22Rv1 (cell line): ENCODE data around the gene MZT2A.
"Not testable (repeated sequence)": the region's sequence is repeated elsewhere in the genome, so short reads cannot be mapped to it uniquely, and the experiment has no call there.

Experiments used
- H3K27ac ChIP-seq: fragments of 450-650 bp; 2 replicates; pipeline ENCODE4 v1.5.1; 2017
- ZFX ChIP-seq: fragments of 450-650 bp; IDR thresholded peaks from 2 replicates; pipeline ENCODE4 v1.6.1; 2017; ENCODE audit warnings: antibody characterized with exemption, borderline replicate concordance
- TF ChIP-seq, protein P1 (sequence below): fragments of 450-650 bp; IDR thresholded peaks from 2 replicates; pipeline ENCODE4 v1.5.1; 2017; ENCODE audit warnings: mild to moderate bottlenecking

MZT2A gene

GRCh38 chr2:131516011-131516410 lies 23.8 kb upstream of the MZT2A start:
- TF ChIP-seq, protein P1, sequence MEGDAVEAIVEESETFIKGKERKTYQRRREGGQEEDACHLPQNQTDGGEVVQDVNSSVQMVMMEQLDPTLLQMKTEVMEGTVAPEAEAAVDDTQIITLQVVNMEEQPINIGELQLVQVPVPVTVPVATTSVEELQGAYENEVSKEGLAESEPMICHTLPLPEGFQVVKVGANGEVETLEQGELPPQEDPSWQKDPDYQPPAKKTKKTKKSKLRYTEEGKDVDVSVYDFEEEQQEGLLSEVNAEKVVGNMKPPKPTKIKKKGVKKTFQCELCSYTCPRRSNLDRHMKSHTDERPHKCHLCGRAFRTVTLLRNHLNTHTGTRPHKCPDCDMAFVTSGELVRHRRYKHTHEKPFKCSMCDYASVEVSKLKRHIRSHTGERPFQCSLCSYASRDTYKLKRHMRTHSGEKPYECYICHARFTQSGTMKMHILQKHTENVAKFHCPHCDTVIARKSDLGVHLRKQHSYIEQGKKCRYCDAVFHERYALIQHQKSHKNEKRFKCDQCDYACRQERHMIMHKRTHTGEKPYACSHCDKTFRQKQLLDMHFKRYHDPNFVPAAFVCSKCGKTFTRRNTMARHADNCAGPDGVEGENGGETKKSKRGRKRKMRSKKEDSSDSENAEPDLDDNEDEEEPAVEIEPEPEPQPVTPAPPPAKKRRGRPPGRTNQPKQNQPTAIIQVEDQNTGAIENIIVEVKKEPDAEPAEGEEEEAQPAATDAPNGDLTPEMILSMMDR: no peak
- TF ChIP-seq ZFX: no peak
- no peak overlapping the region for H3K27ac ChIP-seq

GRCh38 chr2:131515235-131515634 lies 23.0 kb upstream of the MZT2A start:
- H3K27ac ChIP-seq: not testable (repeated sequence)

DNA sequence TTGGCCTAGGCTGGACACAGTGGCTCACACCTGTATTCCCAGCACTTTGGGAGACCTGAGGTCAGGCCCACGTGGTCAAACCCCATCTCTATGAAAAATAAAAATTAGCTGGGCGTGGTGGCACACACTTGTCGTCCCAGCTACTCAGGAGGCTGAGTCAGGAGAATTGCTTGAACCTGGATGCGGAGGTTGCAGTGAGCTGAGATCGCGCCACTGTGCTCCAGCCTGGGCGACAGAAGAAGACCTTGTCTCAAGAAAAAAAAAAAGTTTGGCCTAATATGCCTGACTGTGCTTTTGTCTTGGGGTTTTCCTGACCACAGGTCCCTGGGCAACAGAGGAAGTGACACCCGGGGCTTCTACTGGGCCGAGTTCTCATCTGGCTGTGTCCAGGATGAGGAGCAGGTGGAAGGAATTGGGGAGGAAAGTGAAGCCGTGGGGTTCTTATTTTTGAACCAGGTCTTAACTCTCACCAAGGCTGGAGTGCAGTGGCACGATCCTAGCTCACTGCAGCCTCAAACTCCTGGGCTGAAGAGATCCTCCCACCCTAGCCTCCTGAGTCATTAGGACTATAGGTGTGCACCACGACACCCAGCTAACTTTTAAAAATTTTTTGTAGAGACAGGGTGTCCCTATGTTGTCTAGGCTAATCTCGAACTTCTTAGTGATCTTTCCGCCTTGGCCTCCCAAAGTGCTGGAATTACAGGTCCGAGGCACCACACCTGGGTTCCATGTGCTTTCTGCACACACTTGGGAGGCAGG lies 22.4 kb upstream of the MZT2A start:
- not testable (repeated sequence) for H3K27ac ChIP-seq

GRCh38 chr2:131511969-131512870 lies 20.0 kb upstream of the MZT2A start:
- H3K27ac ChIP-seq: not testable (repeated sequence)

DNA sequence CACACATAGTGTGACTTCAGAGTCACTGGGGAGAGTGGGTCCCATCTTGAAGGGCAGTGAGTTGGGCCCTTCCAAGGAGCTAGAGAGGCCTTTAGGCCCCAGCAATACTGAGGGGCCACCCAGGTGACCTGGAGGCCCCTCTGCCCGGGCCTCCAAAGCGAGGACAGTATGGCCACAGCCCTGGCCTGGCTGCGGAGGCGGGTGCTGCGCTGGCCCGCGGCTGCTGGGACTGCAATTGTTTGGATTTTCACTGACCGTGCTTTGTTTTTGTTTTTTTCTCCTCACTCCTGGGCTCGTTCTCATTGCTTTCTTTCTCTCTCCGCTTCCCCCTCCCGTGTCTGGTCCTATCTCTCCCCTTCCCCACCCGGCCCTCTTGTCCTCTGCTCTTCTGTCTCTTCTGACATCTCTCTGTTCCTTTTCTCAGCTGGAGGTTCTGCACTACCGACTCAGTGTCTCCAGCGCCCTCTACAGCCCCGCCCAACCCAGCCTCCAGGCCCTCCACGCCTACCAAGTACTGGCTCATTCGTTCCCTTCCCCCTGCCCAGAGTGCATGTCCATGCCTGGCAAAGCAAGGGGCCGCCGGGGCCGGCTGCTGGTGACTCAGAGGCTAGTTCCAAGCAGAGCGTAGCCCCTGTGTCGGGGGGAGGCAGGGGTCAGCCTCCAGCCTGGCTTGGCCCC lies 19.2 kb upstream of the MZT2A start:
- H3K27ac ChIP-seq: not testable (repeated sequence)

GRCh38 chr2:131509615-131510014 lies 17.4 kb upstream of the MZT2A start:
- H3K27ac ChIP-seq: no peak overlapping the region
- TF ChIP-seq, protein P1: no peak
- no peak for TF ChIP-seq ZFX

- H3K27ac ChIP-seq: not testable (repeated sequence)
These were observed 12.0 kb upstream of the MZT2A start for GRCh38 chr2:131504082-131504750.

GRCh38 chr2:131503587-131503986 lies 11.4 kb upstream of the MZT2A start:
- not testable (repeated sequence) for H3K27ac ChIP-seq

DNA sequence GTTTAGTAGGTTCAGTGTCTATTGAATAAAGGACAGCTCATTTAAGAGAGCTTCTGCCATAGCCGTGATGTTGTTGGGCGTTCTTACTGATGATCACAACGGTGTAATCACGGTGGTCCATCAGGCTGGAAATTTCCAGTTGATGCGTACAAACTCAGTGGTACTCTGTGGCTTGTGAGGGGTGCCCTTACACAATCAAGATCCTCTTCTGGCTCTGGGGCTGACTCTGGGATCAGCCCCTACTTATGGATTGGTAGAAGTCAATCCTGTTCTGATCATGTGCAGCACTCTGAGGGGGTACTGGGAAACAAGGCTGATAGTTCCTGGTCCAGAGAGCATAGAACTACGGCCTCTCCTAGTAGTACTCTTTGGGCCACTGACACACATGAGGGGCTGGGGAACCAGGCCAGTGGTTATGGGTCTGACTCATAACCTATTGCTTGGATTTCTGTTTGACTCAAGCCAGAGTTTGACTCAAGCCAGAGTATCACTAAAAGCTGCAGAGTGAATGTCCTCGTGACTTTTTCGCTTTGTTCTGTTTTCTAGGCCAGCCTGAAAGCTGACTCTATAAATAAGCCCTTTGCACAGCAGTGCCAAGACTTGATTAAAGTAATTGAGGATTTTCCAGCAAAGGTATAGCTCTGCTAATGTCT lies 6.2 kb upstream of the MZT2A start:
- not testable (repeated sequence) for H3K27ac ChIP-seq

DNA sequence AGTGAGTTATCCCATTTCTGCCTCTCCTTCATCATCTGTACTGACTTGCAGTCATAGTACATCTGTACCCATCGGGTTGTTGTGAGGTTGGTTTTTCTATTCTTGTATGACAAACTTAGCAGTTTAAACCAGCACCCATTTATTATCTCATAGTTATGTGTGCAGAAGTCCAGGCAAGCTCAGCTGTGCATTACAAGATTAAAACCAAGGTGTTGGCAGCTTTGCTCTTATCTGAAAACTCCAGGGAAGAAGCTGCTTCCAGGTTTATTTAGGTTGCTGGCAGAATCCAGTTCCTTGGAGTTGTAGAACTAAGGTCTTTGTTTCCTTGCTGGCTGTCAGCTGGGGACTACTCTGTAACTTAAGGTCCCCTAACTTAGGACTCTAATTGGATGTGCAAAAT lies 3.3 kb upstream of the MZT2A start:
- not testable (repeated sequence) for H3K27ac ChIP-seq

- H3K27ac ChIP-seq: peak overlapping the region; percentile 76
- TF ChIP-seq ZFX: no peak
- TF ChIP-seq, protein P1: no peak
These were observed 1.2 kb upstream of the MZT2A start for GRCh38 chr2:131493199-131493968.
